GM12872 (cell line): ENCODE measurements around the gene LRRC61.

Source experiments
- TF ChIP-seq, protein P1 (sequence below): IDR thresholded peaks from 3 replicates; pipeline ENCODE4 v1.5.1; 2011; ENCODE audit warnings: low read depth, mild to moderate bottlenecking, low read length, moderate library complexity; ENCODE audit not compliant: insufficient read depth

The LRRC61 gene

DNA sequence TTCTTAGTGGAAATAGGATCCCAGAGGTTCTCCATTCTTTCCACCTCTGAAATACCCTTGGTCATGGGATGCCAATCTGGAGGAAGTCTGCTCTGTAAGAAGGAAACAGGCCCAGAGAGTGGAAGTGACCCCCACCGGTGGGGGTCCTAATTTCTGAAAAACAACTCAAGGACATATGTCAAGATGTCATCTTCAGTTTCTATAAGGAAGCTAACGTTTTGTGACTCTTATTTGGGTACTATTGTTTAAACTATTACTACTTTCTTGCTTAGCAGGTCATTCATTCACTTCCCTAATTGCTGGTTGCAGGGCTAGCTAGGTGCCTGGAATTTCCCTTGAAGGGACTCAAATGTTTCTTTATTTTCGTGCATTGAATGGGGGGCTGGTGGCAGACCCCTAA, 54.0 kb downstream of the LRRC61 start:
- TF ChIP-seq, protein P1, sequence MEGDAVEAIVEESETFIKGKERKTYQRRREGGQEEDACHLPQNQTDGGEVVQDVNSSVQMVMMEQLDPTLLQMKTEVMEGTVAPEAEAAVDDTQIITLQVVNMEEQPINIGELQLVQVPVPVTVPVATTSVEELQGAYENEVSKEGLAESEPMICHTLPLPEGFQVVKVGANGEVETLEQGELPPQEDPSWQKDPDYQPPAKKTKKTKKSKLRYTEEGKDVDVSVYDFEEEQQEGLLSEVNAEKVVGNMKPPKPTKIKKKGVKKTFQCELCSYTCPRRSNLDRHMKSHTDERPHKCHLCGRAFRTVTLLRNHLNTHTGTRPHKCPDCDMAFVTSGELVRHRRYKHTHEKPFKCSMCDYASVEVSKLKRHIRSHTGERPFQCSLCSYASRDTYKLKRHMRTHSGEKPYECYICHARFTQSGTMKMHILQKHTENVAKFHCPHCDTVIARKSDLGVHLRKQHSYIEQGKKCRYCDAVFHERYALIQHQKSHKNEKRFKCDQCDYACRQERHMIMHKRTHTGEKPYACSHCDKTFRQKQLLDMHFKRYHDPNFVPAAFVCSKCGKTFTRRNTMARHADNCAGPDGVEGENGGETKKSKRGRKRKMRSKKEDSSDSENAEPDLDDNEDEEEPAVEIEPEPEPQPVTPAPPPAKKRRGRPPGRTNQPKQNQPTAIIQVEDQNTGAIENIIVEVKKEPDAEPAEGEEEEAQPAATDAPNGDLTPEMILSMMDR, result no peak

DNA sequence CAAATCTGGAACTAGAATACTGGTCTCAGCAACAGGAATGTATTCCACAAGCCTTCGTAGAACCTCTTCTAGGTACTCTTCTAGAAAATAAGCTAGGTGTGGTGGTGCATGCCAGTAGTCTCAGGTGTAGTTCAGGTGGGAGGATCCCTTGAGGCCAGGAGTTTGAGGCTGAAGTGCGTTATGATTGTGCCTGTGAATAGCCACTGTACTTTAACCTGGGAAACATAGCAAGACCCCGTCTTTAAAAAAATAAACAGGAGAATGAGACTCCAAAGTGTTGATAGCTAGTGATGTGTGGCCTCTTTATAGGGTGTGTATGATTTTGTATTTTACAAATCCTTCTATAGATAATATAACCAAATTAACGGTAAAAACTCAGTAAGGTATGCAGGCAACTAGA, 54.5 kb downstream of the LRRC61 start:
- TF ChIP-seq, protein P1, result no peak

DNA sequence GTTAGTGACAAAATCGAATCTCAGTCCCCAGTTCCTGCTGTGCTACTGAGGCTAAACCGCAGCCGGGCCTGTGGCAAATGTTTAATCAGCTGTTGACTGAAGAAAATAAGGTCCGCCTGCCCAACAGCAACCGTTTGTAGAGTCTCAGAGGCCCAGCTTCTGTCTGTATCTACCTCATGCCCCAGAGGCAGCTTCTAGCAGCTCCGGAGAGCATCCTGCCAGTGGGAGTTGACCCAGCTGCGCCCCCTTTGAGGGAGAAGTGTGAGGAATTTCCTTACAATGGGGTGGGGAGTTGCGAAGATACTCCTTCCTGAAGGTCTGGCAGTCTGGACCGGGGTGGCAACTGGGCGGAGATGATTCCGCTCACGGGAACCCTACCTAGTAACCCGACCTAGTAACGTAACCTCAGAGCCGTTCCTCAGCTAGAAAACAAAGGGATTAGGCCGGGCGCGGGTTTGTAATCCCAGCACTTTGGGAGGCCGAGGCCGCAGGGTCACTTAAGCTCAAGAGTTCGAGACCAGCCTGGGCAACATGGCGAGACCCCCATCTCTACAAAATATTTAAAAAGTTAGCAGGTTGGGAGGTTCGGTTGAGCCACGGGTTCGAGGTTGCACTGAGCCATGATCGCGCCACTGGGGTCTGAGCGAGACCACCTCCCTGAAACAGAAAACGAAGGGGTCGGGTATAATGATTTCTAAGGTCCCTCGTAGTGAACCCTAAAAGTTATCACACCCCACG, 55.1 kb downstream of the LRRC61 start:
- TF ChIP-seq, protein P1, result peak; percentile 27; the same call in 1 of the 3 replicates

DNA sequence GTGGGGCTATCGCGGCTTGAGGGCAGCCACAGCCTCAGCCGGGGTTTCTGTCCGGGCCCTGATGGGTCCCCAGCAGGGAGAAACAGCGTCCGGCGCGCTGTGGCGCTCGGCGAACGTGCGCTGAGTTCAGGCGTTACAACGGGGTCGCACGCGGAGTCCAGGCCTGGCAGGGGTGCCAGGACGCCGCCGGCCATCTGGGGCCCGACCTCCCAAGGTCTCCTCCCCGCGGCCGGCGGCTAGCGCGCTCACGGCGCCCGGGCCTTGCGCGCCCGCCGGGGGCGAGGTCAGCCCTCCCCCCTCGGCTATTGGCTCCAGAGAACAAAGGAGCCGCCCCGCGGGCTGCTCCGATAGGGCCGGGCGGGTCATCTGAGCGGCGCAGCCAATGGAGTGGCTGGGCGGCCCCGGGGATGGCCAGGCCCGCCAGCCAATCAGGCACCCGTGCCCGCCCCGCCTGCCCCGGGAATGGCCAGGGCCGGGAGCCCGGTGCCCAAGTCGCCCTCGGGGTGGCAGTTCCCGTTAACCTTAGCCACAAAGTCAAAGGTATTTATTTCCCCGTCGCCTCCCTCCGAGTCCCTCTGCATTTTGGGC, 55.8 kb downstream of the LRRC61 start, which contains the start of gene ZNF775:
Gene ZNF775, plus strand, starts transcription at position 478 of the 588 bp plus-strand sequence. CDS start 9,141 bp downstream, outside the sequence.
- TF ChIP-seq, protein P1, result no peak

DNA sequence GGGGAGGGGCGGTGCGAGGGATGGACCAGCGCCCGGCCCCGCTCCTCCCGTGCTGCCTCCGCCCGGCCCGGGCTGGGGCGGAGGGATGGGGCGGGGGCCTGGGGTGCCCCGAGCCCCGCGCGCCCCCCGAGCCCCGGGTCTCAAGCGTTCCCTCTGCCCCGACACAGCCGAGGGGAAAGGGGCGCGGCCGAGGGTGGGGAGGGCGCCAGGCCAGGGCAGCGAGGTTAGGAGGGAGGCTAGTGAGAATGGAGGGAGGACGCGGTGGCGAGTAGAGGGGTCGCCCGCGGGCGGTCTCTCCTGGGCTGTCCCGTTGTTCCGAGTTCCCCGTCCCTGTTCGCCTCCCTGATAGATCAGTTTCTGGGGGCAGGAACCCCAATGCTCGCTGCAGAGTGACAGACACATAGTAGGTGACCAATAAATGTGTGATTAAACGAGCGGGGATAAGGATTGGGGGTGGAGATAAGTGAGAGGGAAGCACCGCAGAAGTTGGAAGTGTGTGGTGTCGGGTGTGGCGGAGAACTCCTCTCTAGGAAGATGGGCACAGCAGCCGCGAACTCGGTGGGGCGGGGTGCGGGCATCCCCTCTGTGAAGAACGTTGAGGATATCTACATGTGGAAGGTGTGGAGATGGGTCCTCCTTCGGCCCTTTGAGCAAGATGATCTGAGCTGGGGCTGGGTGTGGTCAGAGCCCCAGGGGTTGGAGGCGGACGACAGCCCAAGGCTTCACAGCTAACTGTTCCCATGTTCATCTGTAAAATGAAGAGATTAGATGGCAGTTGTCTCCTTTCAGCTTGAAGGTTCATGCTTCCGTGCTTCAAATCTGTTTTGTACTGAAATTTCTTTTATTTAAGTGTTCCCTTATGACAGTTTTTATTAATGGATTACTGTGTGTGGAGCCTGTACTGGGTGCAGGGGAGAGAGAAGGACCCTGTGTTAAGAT, 56.6 kb downstream of the LRRC61 start:
- TF ChIP-seq, protein P1, result no peak

DNA sequence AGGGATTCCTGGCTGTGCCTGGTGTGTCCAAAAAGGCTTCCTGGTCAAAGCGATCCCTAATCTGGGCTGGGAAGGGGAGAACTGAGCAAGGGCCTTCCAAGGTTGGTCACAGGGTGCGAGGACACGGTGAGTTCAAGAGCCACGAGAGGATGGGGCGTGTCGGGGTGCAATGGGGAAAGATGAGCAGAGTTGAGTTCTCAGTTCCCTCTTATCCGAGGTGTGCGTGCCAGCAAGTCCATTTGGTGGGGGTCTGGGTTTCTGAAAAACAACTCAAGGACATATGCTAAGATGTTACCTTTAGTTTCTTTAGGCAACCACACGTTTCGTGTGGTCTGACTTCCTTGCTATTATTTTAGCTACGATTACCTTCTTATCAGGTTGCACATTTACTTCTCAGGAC, 57.3 kb downstream of the LRRC61 start:
- TF ChIP-seq, protein P1, result no peak

DNA sequence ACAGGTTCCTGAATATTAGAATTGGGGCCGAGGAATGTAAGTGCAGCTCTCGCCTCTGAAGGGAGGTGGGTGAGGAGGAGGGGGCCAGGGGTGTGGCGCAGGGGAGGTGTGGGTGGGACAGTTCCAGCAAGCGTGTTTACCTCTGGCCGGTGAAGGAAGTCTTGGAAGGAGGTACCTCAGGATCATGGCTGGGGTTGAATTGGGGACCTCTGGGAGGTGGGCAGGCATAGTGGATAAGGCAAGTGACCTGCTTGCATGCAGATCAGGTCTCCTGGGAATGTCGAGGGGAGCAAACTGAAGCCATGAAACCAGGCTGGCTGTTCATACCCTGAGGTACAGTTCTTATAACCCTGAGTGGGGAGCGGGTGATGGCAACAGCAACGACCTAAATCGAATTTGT, 57.9 kb downstream of the LRRC61 start:
- TF ChIP-seq, protein P1, result no peak
